H9 (cell line): Measurements from ENCODE around the gene PHAX. TPM values are rescaled to one million over a fixed set of nuclear protein-coding genes. Genes with fewer than 3 reads are reported as not detected.

Experiments
- DNase-seq: peaks from one replicate; pipeline ENCODE4 v3.0.0-alpha.2; 2017
- H2AFZ ChIP-seq: one replicate; pipeline ENCODE4 v1.6.1; 2013; ENCODE audit warnings: mild to moderate bottlenecking, low read length, control low read depth, moderate library complexity
- H2AK5ac ChIP-seq: 2 replicates; pipeline ENCODE4 v1.6.1; 2013; ENCODE audit warnings: low read length, control low read depth, mixed read lengths; ENCODE audit not compliant: insufficient read length
- H2BK120ac ChIP-seq: one replicate; pipeline ENCODE4 v1.6.1; 2013; ENCODE audit warnings: low read depth, mild to moderate bottlenecking, low read length, control low read depth, inconsistent platforms; ENCODE audit not compliant: poor library complexity, severe bottlenecking
- H2BK12ac ChIP-seq: 2 replicates; pipeline ENCODE4 v1.6.1; 2013; ENCODE audit warnings: low read length, control low read depth, mixed read lengths, low read depth; ENCODE audit not compliant: insufficient read length
- H2BK15ac ChIP-seq: 2 replicates; pipeline ENCODE4 v1.6.1; 2013; ENCODE audit warnings: low read depth, low read length, control low read depth
- H2BK20ac ChIP-seq: one replicate; pipeline ENCODE4 v1.6.1; 2013; ENCODE audit warnings: low read depth, mild to moderate bottlenecking, low read length, control low read depth, inconsistent platforms; ENCODE audit not compliant: poor library complexity, severe bottlenecking
- H2BK5ac ChIP-seq: 2 replicates; pipeline ENCODE4 v1.6.1; 2013; ENCODE audit warnings: low read length, control low read depth, mixed read lengths; ENCODE audit not compliant: insufficient read length
- H3K14ac ChIP-seq: 2 replicates; pipeline ENCODE4 v1.6.1; 2013; ENCODE audit warnings: low read length, control low read depth; ENCODE audit not compliant: insufficient read depth
- H3K18ac ChIP-seq: 2 replicates; pipeline ENCODE4 v1.6.1; 2013; ENCODE audit warnings: low read depth, mild to moderate bottlenecking, mixed read lengths, low read length, control low read depth; ENCODE audit not compliant: insufficient read length
- H3K23ac ChIP-seq: 2 replicates; pipeline ENCODE4 v1.6.1; 2013; ENCODE audit warnings: low read length, control low read depth, mixed read lengths, low read depth; ENCODE audit not compliant: insufficient read length
- H3K23me2 ChIP-seq: 2 replicates; pipeline ENCODE4 v1.6.1; 2013; ENCODE audit warnings: low read depth, mild to moderate bottlenecking, mixed read lengths, low read length, control low read depth; ENCODE audit not compliant: insufficient read length, poor library complexity, severe bottlenecking
- H3K27ac ChIP-seq: 2 replicates; pipeline ENCODE4 v1.5.1; 2013; ENCODE audit warnings: low read length, control low read depth, mixed read lengths, low read depth; ENCODE audit not compliant: insufficient read length
- H3K27me3 ChIP-seq: 2 replicates; pipeline ENCODE4 v1.6.1; 2013; ENCODE audit warnings: low read length, control low read depth, inconsistent platforms; ENCODE audit not compliant: insufficient read depth
- H3K4ac ChIP-seq: 2 replicates; pipeline ENCODE4 v1.6.1; 2013; ENCODE audit warnings: low read depth, mild to moderate bottlenecking, control low read depth, inconsistent platforms, low read length, moderate library complexity
- H3K4me1 ChIP-seq: 2 replicates; pipeline ENCODE4 v1.6.1; 2013; ENCODE audit warnings: low read length, control low read depth, inconsistent platforms; ENCODE audit not compliant: insufficient read depth
- H3K4me2 ChIP-seq: 2 replicates; pipeline ENCODE4 v1.6.1; 2013; ENCODE audit warnings: low read length, control low read depth, mixed read lengths; ENCODE audit not compliant: insufficient read length, insufficient read depth
- H3K56ac ChIP-seq: 2 replicates; pipeline ENCODE4 v1.6.1; 2013; ENCODE audit warnings: low read depth, mild to moderate bottlenecking, mixed read lengths, low read length, control low read depth; ENCODE audit not compliant: insufficient read length
- H3K79me1 ChIP-seq: 2 replicates; pipeline ENCODE4 v1.6.1; 2013; ENCODE audit warnings: low read depth, mild to moderate bottlenecking, moderate library complexity, low read length, control low read depth, inconsistent platforms; ENCODE audit not compliant: insufficient read depth, poor library complexity, severe bottlenecking
- H3K79me2 ChIP-seq: 2 replicates; pipeline ENCODE4 v1.6.1; 2013; ENCODE audit warnings: low read length, control low read depth, inconsistent platforms; ENCODE audit not compliant: insufficient read depth
- H3K9ac ChIP-seq: 2 replicates; pipeline ENCODE4 v1.6.1; 2013; ENCODE audit warnings: low read length, control low read depth, mixed read lengths; ENCODE audit not compliant: insufficient read length; ENCODE audit errors: extremely low read depth
- H3K9me3 ChIP-seq: one replicate; pipeline ENCODE4 v1.6.1; 2013; ENCODE audit warnings: low read depth, low read length, inconsistent platforms; ENCODE audit not compliant: control insufficient read depth
- H3T11ph ChIP-seq: one replicate; pipeline ENCODE4 v1.6.1; 2013; ENCODE audit warnings: mild to moderate bottlenecking, low read length, control low read depth, inconsistent platforms
- H4K20me1 ChIP-seq: one replicate; pipeline ENCODE4 v1.6.1; 2013; ENCODE audit not compliant: control insufficient read depth, insufficient read length, insufficient read depth
- H4K5ac ChIP-seq: 2 replicates; pipeline ENCODE4 v1.6.1; 2013; ENCODE audit warnings: low read depth, mild to moderate bottlenecking, mixed read lengths, low read length, control low read depth; ENCODE audit not compliant: insufficient read length
- H4K8ac ChIP-seq: replicated peaks from 2 replicates; pipeline ENCODE4 v1.6.1; 2013; ENCODE audit warnings: low read length, control low read depth, mixed read lengths, low read depth; ENCODE audit not compliant: insufficient read length
- H4K91ac ChIP-seq: 2 replicates; pipeline ENCODE4 v1.6.1; 2013; ENCODE audit warnings: low read depth, mild to moderate bottlenecking, moderate library complexity, mixed read lengths, low read length, control low read depth; ENCODE audit not compliant: insufficient read length
- H3K27ac Mint-ChIP-seq, 3 experiments: 2 replicates in 2 of 3; 3 replicates in 1 of 3; pipeline ENCODE4 v1.8.0; 2020 to 2021; ENCODE audit warnings: mixed read lengths in 3 of 3, mild to moderate bottlenecking in 1 of 3, moderate library complexity in 1 of 3
- H3K27me3 Mint-ChIP-seq: 2 replicates; pipeline ENCODE4 v1.8.0; 2021; ENCODE audit warnings: low read depth, mild to moderate bottlenecking, moderate library complexity, mixed read lengths
- H3K36me3 Mint-ChIP-seq, 3 experiments: 2 replicates in 2 of 3; 3 replicates in 1 of 3; pipeline ENCODE4 v1.8.0; 2020 to 2021; ENCODE audit warnings: low read depth in 3 of 3, mixed read lengths in 3 of 3; ENCODE audit not compliant: insufficient read depth in 1 of 3
- H3K4me1 Mint-ChIP-seq, 2 experiments: 2 replicates each; pipeline ENCODE4 v1.8.0; 2020; ENCODE audit warnings: mixed read lengths in 2 of 2
- H3K4me3 Mint-ChIP-seq, 2 experiments: 2 replicates in 1 of 2; 3 replicates in 1 of 2; pipeline ENCODE4 v1.8.0; 2020 to 2021; ENCODE audit warnings: mild to moderate bottlenecking in 2 of 2, mixed read lengths in 2 of 2, moderate library complexity in 1 of 2
- H3K9me3 Mint-ChIP-seq, 2 experiments: 2 replicates in 1 of 2; 3 replicates in 1 of 2; pipeline ENCODE4 v1.8.0; 2020; ENCODE audit warnings: mild to moderate bottlenecking in 2 of 2, mixed read lengths in 2 of 2, moderate library complexity in 1 of 2
- WGBS: extraction: QIAGEN DNeasy Blood & Tissue Kit; methylation state at CpG from one replicate; pipeline ENCODE4 v1.1.7; 2013; ENCODE audit warnings: missing lambda C conversion rate, low lambda C conversion rate, mixed read lengths; ENCODE audit not compliant: insufficient read length; ENCODE audit errors: extremely low coverage; 5-methylcytosine and 5-hydroxymethylcytosine counted together
- total RNA-seq: library from RNA; stranded (reverse); gene quantifications from 2 replicates; pipeline ENCODE4 v1.2.1, GENCODE V29; 2021
- TF ChIP-seq, protein P1 (sequence below): fragments of 200-600 bp; sonication (generic); conservative IDR thresholded peaks from 3 replicates; pipeline ENCODE4 v1.8.0; 2021; ENCODE audit warnings: antibody characterized with exemption, mild to moderate bottlenecking

The PHAX gene
- total RNA-seq, 1 experiment from 2014 or later, result 65.6 TPM

DNA sequence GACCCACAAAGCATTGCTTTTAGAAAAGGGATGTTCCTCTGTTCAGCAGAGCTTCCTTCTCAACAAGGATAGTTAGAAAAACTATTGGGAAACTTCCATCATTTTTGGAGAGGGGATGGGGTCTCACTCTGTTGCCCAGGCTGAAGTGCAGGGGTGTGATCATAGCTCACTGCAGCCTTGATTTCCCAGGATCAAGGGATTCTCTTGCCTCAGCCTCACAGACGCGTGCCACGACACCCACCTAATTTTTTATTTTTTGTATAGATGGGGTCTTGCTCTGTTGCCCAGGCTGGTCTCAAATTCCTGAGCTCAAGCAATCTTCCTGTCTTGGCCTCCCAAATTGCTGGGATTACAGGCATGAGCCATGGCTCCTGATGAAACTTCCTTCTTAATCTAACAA is 34.8 kb downstream of the PHAX start:
- H3K4me3 Mint-ChIP-seq, result no peak overlapping the region
- Histone ChIP-seq H3K79me2 (no peaks in the 10 kb centered on the region), H2BK12ac (no peak overlapping the region), H4K20me1 (no peaks in the 10 kb centered on the region), H3K4ac (no peak overlapping the region), H3K23me2 (no peaks in the 10 kb centered on the region), H3K9ac (no peak overlapping the region), H3K4me1 (no peaks in the 10 kb centered on the region; the same call in 1 of the 2 replicates), H3K18ac (no peak overlapping the region), H3K27ac (no peak overlapping the region), H2AFZ (no peak overlapping the region), H3K27me3 (no peaks in the 10 kb centered on the region), H3K14ac (no peak overlapping the region), H3K23ac (no peak overlapping the region), H3K79me1 (no peaks in the 10 kb centered on the region), H4K91ac (no peak overlapping the region), H2BK120ac (no peak overlapping the region), H2BK15ac (no peak overlapping the region), H2BK20ac (no peak overlapping the region), H3K56ac (no peak overlapping the region), H2AK5ac (no peak overlapping the region), H3T11ph (no peak overlapping the region), H3K9me3 (no peaks in the 10 kb centered on the region), H3K4me2 (no peak overlapping the region), H2BK5ac (no peak overlapping the region), H4K5ac (no peak overlapping the region), H4K8ac (no peak overlapping the region)
- H3K27me3 Mint-ChIP-seq, result no peaks in the 10 kb centered on the region
- DNase-seq, result no peak
- 0 out of 4 replicates have a peak, but pooled peaks cover 3% of the 10 kb centered on the region in 2 experiments for H3K4me1 Mint-ChIP-seq
- no peaks in the 10 kb centered on the region for H3K36me3 Mint-ChIP-seq
- H3K9me3 Mint-ChIP-seq, result no peaks in the 10 kb centered on the region
- no CpG with 5 or more reads among the region's 3 CpGs for WGBS
- no peak overlapping the region for H3K27ac Mint-ChIP-seq
- TF ChIP-seq, protein P1, sequence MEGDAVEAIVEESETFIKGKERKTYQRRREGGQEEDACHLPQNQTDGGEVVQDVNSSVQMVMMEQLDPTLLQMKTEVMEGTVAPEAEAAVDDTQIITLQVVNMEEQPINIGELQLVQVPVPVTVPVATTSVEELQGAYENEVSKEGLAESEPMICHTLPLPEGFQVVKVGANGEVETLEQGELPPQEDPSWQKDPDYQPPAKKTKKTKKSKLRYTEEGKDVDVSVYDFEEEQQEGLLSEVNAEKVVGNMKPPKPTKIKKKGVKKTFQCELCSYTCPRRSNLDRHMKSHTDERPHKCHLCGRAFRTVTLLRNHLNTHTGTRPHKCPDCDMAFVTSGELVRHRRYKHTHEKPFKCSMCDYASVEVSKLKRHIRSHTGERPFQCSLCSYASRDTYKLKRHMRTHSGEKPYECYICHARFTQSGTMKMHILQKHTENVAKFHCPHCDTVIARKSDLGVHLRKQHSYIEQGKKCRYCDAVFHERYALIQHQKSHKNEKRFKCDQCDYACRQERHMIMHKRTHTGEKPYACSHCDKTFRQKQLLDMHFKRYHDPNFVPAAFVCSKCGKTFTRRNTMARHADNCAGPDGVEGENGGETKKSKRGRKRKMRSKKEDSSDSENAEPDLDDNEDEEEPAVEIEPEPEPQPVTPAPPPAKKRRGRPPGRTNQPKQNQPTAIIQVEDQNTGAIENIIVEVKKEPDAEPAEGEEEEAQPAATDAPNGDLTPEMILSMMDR, result no peak
